GM18951 (cell line): Measurements from ENCODE around the gene HIVEP3.
"Not testable (repeated sequence)": the region's sequence is repeated elsewhere in the genome, so short reads cannot be mapped to it uniquely, and the experiment has no call there.

Experiments
- POLR2A ChIP-seq: IDR thresholded peaks from 4 replicates; pipeline ENCODE4 v1.6.1; 2011; ENCODE audit warnings: mild to moderate bottlenecking; ENCODE audit not compliant: insufficient read length, insufficient read depth; ENCODE audit errors: extremely low read depth
- in situ Hi-C: fragments of 300-500 bp; cut with MboI; formaldehyde crosslinking; loops from one replicate; pipeline ENCODE4 v1.12.0; 2022; ENCODE audit warnings: low sequenced_read_pairs, mixed read lengths, inconsistent platforms; ENCODE audit not compliant: unreplicated experiment

Gene HIVEP3

GRCh38 chr1:41941381-41941780 is 22.7 kb upstream of the HIVEP3 start:
- in situ Hi-C loops, result no loop called here
- TF ChIP-seq POLR2A, result no peak

GRCh38 chr1:41939194-41939593 is 20.5 kb upstream of the HIVEP3 start:
- in situ Hi-C loops, result no loop called here

GRCh38 chr1:41936107-41936506 is 17.4 kb upstream of the HIVEP3 start:
- no peak for TF ChIP-seq POLR2A
- in situ Hi-C loops, result no loop called here

More at GRCh38 chr1:41939194-41939593, 20.5 kb upstream of the HIVEP3 start:
- no peak for TF ChIP-seq POLR2A

GRCh38 chr1:41935226-41935625 is 16.5 kb upstream of the HIVEP3 start:
- in situ Hi-C loops, result no loop called here
- no peak for TF ChIP-seq POLR2A

- in situ Hi-C loops, result no loop called here
- TF ChIP-seq POLR2A, result no peak
Observed at GRCh38 chr1:41933106-41933505, 14.4 kb upstream of the HIVEP3 start.

- in situ Hi-C loops, result no loop called here
- TF ChIP-seq POLR2A, result no peak
Observed at GRCh38 chr1:41931578-41931977, 12.9 kb upstream of the HIVEP3 start.

- in situ Hi-C loops, result no loop called here
- TF ChIP-seq POLR2A, result no peak
Observed at GRCh38 chr1:41927118-41927517, 8.4 kb upstream of the HIVEP3 start.

- no peak for TF ChIP-seq POLR2A
- in situ Hi-C loops, result no loop called here
Observed at GRCh38 chr1:41925712-41926111, 7.0 kb upstream of the HIVEP3 start.

- in situ Hi-C loops, result no loop called here
- no peak for TF ChIP-seq POLR2A
Observed at GRCh38 chr1:41924911-41925310, 6.2 kb upstream of the HIVEP3 start.

- in situ Hi-C loops, result not testable (repeated sequence)
Observed at GRCh38 chr1:41921271-41921670, 2.5 kb upstream of the HIVEP3 start.

GRCh38 chr1:41920658-41921057 is 1.9 kb upstream of the HIVEP3 start:
- in situ Hi-C loops, result no loop called here

GRCh38 chr1:41919764-41920397 is 1.2 kb upstream of the HIVEP3 start:
- in situ Hi-C loops, result no loop called here
- TF ChIP-seq POLR2A, result peak; percentile 64

More at GRCh38 chr1:41920658-41921057, 1.9 kb upstream of the HIVEP3 start:
- TF ChIP-seq POLR2A, result no peak

- in situ Hi-C loops, result no loop called here
- no peak for TF ChIP-seq POLR2A
Observed at GRCh38 chr1:41919131-41919530, 409 bp upstream of the HIVEP3 start.

GRCh38 chr1:41917835-41918449 is 780 bp downstream of the HIVEP3 start:
- peak; percentile 32 for TF ChIP-seq POLR2A

More at GRCh38 chr1:41917835-41918449, 780 bp downstream of the HIVEP3 start:
- in situ Hi-C loops, result no loop called here
